NCI-H187 (cell line): Measurements from ENCODE around the gene TRAP1.
"Not testable (repeated sequence)": the region's sequence is repeated elsewhere in the genome, so short reads cannot be mapped to it uniquely, and the experiment has no call there.

ENCODE experiments used
- DNase-seq, 2 experiments: peaks; one replicate each; lab custom pipeline; 2025; lab: John Stamatoyannopoulos, UW

Gene TRAP1

DNA sequence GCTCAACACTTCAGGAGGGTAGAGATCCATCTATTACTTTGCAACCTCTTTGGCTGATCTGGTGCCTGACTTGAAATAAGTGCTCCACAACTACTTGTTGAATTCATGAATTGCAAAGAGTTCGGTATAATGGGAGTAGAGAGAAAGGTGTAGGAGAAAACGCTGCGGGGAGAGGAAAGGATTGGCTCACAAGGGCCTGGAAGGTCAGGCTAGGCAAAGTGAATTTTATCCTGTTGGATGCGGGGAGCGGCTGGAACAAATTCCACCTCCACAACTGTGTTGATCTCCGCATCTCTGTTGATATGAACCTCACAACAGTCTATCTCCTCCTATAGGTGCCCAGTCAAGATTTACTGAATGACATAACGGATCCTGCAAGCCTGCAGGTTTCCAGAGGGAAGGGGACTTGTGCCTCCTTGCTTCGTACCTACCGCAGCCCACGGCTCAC, 106.6 kb downstream of the TRAP1 start:
- no peak for DNase-seq

DNA sequence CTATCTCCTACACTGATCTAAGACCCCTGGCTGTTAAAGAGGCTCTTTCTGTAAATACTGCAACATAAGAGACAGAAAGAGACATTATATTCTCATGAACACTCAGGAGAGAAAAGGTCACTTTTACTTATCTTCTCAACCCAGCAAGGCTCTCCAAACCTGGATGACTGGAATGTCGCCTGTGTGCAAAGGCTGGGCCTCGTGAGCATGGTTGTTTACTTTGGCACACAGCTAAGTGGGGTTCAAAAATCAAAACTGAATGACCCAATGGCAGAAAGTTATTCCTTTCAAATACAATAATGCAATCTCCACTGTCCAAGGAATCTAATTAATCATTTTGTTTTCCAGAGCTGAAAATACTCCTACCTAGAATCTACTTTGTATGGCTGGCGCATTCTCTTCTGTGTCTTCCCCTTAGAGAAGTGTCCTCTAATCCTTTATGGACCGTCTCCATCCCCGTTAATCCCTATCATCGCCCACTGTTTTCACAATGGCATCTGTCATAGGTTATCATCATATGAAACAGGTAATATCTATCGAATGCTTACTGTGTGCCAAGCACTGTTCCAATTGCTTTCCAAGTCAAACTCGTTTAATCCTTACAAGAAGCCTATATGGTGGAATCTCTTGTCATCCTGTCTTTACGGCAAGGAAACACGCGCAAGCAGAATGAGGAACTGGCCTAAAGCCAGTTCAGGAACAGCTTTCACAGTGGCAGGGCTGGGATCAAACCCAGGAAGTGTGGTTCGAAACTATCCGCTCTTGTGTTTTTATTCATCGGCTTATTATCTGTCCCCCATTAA, 107.2 kb downstream of the TRAP1 start:
- DNase-seq = no peak

DNA sequence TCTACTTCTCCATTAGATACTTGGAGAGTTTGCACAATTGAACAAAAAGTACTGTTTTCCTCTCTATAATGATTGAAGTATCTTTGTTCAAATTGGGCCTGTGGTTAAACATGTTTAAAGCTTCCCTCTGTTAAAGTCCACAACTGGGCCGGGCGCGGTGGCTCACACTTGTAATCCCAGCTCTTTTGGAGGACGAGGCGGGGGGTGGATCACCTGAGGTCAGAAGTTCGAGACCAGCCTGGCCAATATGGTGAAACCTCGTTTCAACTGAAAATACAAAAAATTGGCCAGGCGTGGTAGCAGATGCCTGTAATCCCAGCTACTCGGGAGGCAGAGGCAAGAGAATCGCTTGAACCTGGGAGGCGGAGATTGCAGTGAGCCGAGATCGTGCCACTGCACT, 108.3 kb downstream of the TRAP1 start:
- not testable (repeated sequence) for DNase-seq

DNA sequence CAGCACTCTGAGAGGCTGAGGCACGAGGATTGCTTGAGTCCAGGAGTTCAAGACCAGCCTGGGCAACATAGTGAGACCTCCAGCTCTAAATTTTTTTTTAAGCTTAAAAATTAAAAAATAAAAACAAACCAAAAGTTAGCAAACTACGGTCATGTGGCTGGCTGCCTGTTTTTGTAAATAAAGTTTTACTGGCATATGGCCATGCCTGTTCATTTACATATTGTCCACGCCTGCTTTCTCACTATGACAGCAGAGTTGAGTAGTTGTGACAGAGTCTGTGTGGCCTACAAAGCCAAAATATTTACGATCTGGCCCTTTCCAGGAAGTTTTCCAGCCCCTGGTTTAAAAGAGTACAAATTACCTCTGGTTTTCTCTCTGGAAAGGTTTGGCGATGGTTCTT, 109.3 kb downstream of the TRAP1 start:
- DNase-seq = no peak
